Kidney glomerular epithelial cell (primary cell): ENCODE results near the gene APOC1.

ENCODE experiments used
- DNase-seq: peaks from one replicate; lab custom pipeline; 2025; lab: John Stamatoyannopoulos, UW

The APOC1 gene

DNA sequence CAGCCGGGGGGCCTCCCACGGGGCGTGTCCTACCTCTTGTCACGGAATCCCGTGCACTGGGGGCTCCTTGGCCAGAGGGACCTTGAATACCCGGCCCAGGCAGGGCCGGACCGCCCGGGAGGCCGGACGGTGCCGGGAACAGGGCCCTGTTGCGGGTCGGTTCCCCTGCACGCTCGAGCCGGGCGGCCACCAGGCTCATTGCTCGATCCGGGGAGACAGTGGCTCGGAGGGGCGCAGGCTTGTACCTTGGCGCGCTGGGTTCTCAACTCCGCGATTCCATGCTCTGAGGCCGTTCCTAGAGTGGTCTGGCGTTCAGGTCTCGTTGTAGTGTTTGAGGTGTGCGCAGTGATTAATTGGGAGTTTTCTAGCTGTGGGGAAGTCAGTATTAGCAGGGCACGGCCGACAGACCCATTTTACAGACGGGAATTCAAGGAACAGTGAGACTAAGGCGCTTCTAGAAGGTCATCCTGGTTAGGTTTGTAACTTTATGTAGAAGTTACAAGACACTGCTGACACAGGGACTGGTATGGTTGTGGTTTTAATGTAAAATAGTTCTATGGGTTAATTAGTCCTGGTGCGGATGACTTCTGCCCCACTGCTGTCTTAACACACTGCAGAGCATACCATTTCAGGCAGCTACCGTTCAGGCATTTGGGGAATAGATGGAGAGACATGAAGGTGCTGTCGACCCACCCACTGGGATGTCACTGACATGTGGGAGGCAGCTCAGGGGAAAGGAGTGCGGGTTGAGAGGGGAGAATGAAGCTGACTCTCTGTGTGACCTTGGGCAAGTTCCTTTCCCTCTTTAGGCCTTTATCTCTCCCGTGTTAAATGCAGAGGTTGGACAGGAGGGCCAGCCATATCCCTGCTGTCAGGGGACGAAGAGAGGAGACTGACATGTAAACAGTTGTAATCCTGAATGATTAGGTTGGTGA lies 41.4 kb downstream of the APOC1 start:
- DNase-seq: no peak

GRCh38 chr19:44957526-44957925 lies 43.1 kb downstream of the APOC1 start:
- no peak for DNase-seq

DNA sequence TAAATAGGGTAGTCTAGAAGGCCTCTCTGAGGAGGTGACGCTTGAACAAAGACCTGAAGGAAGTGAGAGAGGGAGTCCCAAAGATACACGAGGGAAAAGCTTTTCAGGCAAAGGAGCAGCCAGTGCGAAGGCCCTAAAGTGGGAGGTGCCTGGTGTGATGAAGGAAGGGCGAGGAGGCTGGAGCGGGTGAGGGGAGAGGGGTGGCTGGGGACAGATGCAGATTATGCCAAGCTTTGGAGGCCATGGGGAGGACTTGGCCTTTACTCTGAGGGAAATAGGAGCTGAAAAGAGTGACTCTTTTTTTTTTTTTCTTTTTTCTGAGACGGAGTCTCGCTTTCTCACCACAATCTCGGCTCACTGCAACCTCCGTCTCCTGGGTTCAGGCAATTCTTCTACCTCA lies 43.7 kb downstream of the APOC1 start:
- DNase-seq: no peak

DNA sequence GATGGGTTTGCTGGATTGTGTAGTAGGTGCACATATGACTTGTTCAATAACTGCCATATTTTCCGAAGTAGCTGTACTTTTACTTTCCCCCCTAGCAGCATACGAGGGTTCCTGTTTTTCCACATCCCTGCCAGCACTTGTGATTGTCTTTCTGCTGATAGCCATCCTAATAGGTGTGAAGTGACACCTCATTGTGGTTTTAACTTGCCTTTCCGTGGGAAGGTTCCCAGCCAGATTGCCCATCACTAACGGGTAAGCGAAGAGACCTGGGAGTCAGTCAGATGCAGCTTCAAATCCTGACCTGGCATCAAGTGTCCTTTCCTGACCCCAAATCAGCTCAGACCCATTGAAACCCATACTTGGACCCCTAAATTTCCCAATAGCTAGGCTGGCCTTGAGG lies 45.3 kb downstream of the APOC1 start:
- DNase-seq: no peak

- DNase-seq: no peak
Measured at GRCh38 chr19:44960906-44961728, 46.7 kb downstream of the APOC1 start.

DNA sequence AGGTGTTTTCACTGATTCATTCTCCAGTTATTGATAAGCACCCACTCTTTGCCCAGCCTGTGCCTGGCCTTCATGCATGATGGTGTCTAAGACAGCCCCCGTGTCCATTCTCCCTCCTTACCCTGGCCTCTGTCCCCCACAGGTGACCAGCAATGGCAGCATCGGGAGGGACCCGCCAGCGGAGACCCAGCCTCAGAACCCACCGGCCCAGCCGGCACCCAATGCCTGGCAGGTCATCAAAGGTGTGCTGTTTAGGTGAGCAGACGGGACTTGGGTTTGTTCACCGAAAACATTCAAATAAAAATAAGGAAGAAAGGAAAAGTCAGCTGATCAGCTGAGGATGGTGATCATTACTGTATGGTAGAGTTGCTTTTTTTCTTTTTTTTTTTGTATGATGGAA lies 47.4 kb downstream of the APOC1 start:
- no peak for DNase-seq

- no peak for DNase-seq
Measured at GRCh38 chr19:44968118-44968517, 53.7 kb downstream of the APOC1 start.

DNA sequence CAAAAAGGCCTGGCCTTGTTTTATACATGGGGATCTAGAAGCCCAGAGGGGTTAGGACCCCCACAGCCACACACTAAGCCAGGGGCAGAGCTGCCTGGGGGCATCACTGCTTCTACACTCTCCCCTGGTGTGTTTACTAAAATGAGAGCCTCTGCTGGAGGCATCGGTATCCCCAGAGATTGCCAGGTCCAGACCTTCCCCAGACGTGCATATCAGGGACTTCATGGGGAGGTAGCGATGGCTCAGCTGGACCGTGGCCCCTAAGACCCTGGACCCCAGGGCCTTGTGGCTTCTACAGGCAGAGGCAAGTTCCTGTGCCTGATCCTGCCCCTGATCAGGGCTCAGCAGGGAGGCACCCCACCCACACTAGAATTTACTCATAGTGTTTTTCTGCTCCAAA lies 54.3 kb downstream of the APOC1 start:
- no peak for DNase-seq
